Natural killer cell (primary cell): ENCODE measurements around the gene GABBR2. TPM values are rescaled to one million over a fixed set of nuclear protein-coding genes. Genes with fewer than 3 reads are reported as not detected.

Experiments used
- ATAC-seq, 3 donors: fragments of 150-1000 bp in 2 of 3; fragments of 200-7000 bp in 1 of 3; cut with Tn5 transposase; 1 replicate in 1 of 3; 2 replicates in 2 of 3; pipeline ENCODE4 v1.10.0; 2021; ENCODE audit warnings: mild to moderate bottlenecking in 2 of 3, moderate library complexity in 2 of 3
- DNase-seq, 2 donors: peaks; one replicate each; pipeline versions ENCODE4 v3.0.0 to v3.0.0-alpha.2; 2013 to 2021; ENCODE audit warnings: mixed read lengths in 1 of 2
- H3K27ac ChIP-seq: one replicate; pipeline ENCODE4 v1.5.1; 2013; ENCODE audit warnings: mild to moderate bottlenecking, low read length
- H3K27me3 ChIP-seq: one replicate; pipeline ENCODE4 v1.6.1; 2013; ENCODE audit warnings: low read length; ENCODE audit not compliant: control insufficient read depth, insufficient read depth
- H3K36me3 ChIP-seq: one replicate; pipeline ENCODE4 v1.6.1; 2013; ENCODE audit warnings: low read length; ENCODE audit not compliant: control insufficient read depth, insufficient read depth
- H3K4me1 ChIP-seq: one replicate; pipeline ENCODE4 v1.6.1; 2013; ENCODE audit warnings: low read length; ENCODE audit not compliant: control insufficient read depth, insufficient read depth
- H3K4me3 ChIP-seq: one replicate; pipeline ENCODE4 v1.5.1; 2013; ENCODE audit warnings: low read length
- H3K9me3 ChIP-seq: one replicate; pipeline ENCODE4 v1.6.1; 2013; ENCODE audit warnings: low read length; ENCODE audit not compliant: control insufficient read depth, insufficient read depth
- H3K27ac Mint-ChIP-seq, 2 donors: one replicate each; pipeline ENCODE4 v1.8.0; 2022; ENCODE audit warnings: mild to moderate bottlenecking in 2 of 2, mixed read lengths in 2 of 2, moderate library complexity in 1 of 2
- H3K27me3 Mint-ChIP-seq, 2 donors: one replicate each; pipeline ENCODE4 v1.8.0; 2022; ENCODE audit warnings: low read depth in 2 of 2, mixed read lengths in 2 of 2
- H3K36me3 Mint-ChIP-seq: one replicate; pipeline ENCODE4 v1.8.0; 2022; ENCODE audit warnings: mixed read lengths
- H3K4me1 Mint-ChIP-seq, 2 donors: one replicate each; pipeline ENCODE4 v1.8.0; 2022; ENCODE audit warnings: mixed read lengths in 2 of 2
- H3K4me3 Mint-ChIP-seq: one replicate; pipeline ENCODE4 v1.8.0; 2022; ENCODE audit warnings: mild to moderate bottlenecking, moderate library complexity, mixed read lengths
- H3K9me3 Mint-ChIP-seq, 2 donors: one replicate each; pipeline ENCODE4 v1.8.0; 2022; ENCODE audit warnings: mixed read lengths in 2 of 2
- CTCF ChIP-seq: fragments of 200-600 bp; IDR thresholded peaks from one replicate; pipeline ENCODE4 v1.8.0; 2022; ENCODE audit warnings: antibody characterized with exemption
- WGBS: methylation state at CpG from one replicate; pipeline ENCODE4 v1.1.7; 2013; ENCODE audit warnings: missing lambda C conversion rate; ENCODE audit not compliant: insufficient coverage; 5-methylcytosine and 5-hydroxymethylcytosine counted together
- intact Hi-C: fragments of 100-400 bp; cut with micrococcal nuclease; formaldehyde crosslinking; loops from one replicate; pipeline ENCODE4 v1.14.2; 2022
- total RNA-seq, 4 donors: library from RNA; stranded (reverse); fragments of 120-200 nt in 1 of 4; gene quantifications; one replicate each; pipeline versions ENCODE4 v1.2.3 to v1.2.4, GENCODE V29; 2013 to 2022

The GABBR2 gene
- total RNA-seq, 3 donors from 2014 or later (not counting 1 experiment from before 2014, with no cell fraction given), result not detected

DNA sequence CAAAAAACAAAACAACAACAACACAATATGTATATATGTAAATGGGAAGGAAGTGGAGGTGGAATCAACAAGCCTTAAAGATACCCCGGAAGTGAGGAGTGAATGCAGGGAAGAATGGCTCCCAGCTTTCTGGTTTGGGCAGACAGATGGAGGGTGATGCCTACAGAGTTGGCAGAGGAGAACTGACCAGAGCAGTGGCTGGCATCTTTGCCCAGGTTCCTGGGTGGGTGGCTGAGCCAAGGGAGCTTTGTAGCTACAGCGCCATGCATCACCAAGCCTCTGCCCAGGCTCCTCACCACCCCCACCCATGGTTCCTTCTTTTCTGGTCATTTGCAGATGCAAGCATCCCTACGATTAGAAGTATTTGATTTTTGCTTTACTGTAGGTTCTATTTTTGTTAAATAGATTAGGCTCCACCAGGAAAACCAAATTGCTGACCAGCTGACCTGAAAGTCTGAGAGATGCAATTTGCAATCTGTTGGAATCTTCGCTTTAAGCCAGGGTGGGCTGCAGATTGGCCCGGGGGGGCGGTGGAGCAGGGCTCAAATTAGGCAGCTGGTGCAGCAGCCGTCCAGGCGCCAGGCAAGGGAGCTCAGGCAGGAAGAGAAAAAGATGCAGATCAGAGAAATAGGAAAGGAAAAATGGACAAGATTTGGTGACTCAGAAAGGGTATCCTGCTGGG lies 290.0 kb downstream of the GABBR2 start:
- Histone ChIP-seq H3K9me3 (no peaks in the 10 kb centered on the region), H3K4me1 (no peaks in the 10 kb centered on the region), H3K4me3 (no peak overlapping the region), H3K27ac (no peak overlapping the region), H3K27me3 (no peaks in the 10 kb centered on the region), H3K36me3 (no peaks in the 10 kb centered on the region)
- no peak for TF ChIP-seq CTCF
- intact Hi-C loops, result no loop called here
- Mint-ChIP-seq H3K27ac (no peak overlapping the region), H3K36me3 (no peaks in the 10 kb centered on the region), H3K4me1 (no peaks in the 10 kb centered on the region), H3K27me3 (peaks cover 25 to 31% of the 10 kb centered on the region in 2 donors), H3K9me3 (no peaks in the 10 kb centered on the region), H3K4me3 (no peak overlapping the region)
- WGBS, result 85% methylated on average over 8 of the region's 8 CpGs
- DNase-seq, result no peak
- no peak for ATAC-seq

- Mint-ChIP-seq H3K4me1 (no peaks in the 10 kb centered on the region), H3K27me3 (peaks cover 25 to 35% of the 10 kb centered on the region in 2 donors), H3K27ac (no peak overlapping the region), H3K4me3 (no peak overlapping the region), H3K9me3 (no peaks in the 10 kb centered on the region), H3K36me3 (no peaks in the 10 kb centered on the region)
- TF ChIP-seq CTCF, result no peak
- intact Hi-C loops, result no loop called here
- no peak for DNase-seq
- no peaks in the 10 kb centered on the region for H3K4me1 ChIP-seq
- no peak overlapping the region for H3K27ac ChIP-seq
- ATAC-seq, result no peak
- 72% methylated on average over 9 of the region's 10 CpGs for WGBS
- H3K36me3 ChIP-seq, result no peaks in the 10 kb centered on the region
- H3K27me3 ChIP-seq, result no peaks in the 10 kb centered on the region
- no peaks in the 10 kb centered on the region for H3K9me3 ChIP-seq
- no peak overlapping the region for H3K4me3 ChIP-seq
Measured at GRCh38 chr9:98416294-98417248, 292.2 kb downstream of the GABBR2 start.

GRCh38 chr9:98415782-98416181 lies 293.0 kb downstream of the GABBR2 start:
- H3K9me3 Mint-ChIP-seq, result no peaks in the 10 kb centered on the region
- Histone ChIP-seq H3K4me3 (no peak overlapping the region), H3K27ac (no peak overlapping the region), H3K9me3 (no peaks in the 10 kb centered on the region), H3K27me3 (no peaks in the 10 kb centered on the region), H3K4me1 (no peaks in the 10 kb centered on the region), H3K36me3 (no peaks in the 10 kb centered on the region)
- no peak for DNase-seq
- WGBS, result 69% methylated on average over 4 of the region's 4 CpGs
- peaks cover 30 to 36% of the 10 kb centered on the region in 2 donors for H3K27me3 Mint-ChIP-seq
- no peaks in the 10 kb centered on the region for H3K36me3 Mint-ChIP-seq
- intact Hi-C loops, result no loop called here
- no peak for ATAC-seq
- no peak for TF ChIP-seq CTCF
- H3K27ac Mint-ChIP-seq, result no peak overlapping the region
- H3K4me1 Mint-ChIP-seq, result no peaks in the 10 kb centered on the region
- no peak overlapping the region for H3K4me3 Mint-ChIP-seq
